LNCaP clone FGC (cell line): ENCODE results near the gene TP53TG5.

Experiments
- DNase-seq: peaks from one replicate; pipeline ENCODE4 v3.0.0-alpha.2; 2011; ENCODE audit warnings: low read depth
- H3K4me3 ChIP-seq: 2 replicates; pipeline ENCODE4 v1.5.1; 2011; ENCODE audit warnings: mild to moderate bottlenecking, low read depth, low read length, control low read depth
- CTCF ChIP-seq: IDR thresholded peaks from 2 replicates; pipeline ENCODE4 v1.5.1; 2012; ENCODE audit warnings: mild to moderate bottlenecking; ENCODE audit not compliant: control insufficient read depth, insufficient read depth; ENCODE audit errors: extremely low read depth

The TP53TG5 gene

GRCh38 chr20:45340951-45341350 is 37.2 kb downstream of the TP53TG5 start:
- no peak overlapping the region for H3K4me3 ChIP-seq
- no peak for DNase-seq
- no peak for TF ChIP-seq CTCF

GRCh38 chr20:45340236-45340847 is 37.8 kb downstream of the TP53TG5 start:
- peak; percentile 76 for DNase-seq
- no peak for TF ChIP-seq CTCF
- peak overlapping the region; percentile 14 for H3K4me3 ChIP-seq

- H3K4me3 ChIP-seq, result peak overlapping the region; percentile 15
- TF ChIP-seq CTCF, result no peak
- no peak for DNase-seq
Measured at GRCh38 chr20:45339799-45340198, 38.3 kb downstream of the TP53TG5 start.

GRCh38 chr20:45339084-45339483 is 39.0 kb downstream of the TP53TG5 start:
- DNase-seq, result no peak
- H3K4me3 ChIP-seq, result no peak overlapping the region
- no peak for TF ChIP-seq CTCF

GRCh38 chr20:45338121-45339030 is 39.7 kb downstream of the TP53TG5 start:
- H3K4me3 ChIP-seq, result no peak overlapping the region
- no peak for TF ChIP-seq CTCF
- DNase-seq, result no peak

GRCh38 chr20:45337367-45338120 is 40.6 kb downstream of the TP53TG5 start:
- no peak overlapping the region for H3K4me3 ChIP-seq
- DNase-seq, result no peak
- TF ChIP-seq CTCF, result no peak
